Breast epithelium (tissue), 3 donors: ENCODE results near the gene PIM2.

Source experiments
- POLR2A ChIP-seq: fragments of 450-650 bp; IDR thresholded peaks from one replicate; pipeline ENCODE4 v1.6.1; 2016; ENCODE audit warnings: antibody characterized with exemption, mild to moderate bottlenecking, moderate library complexity
- POLR2AphosphoS5 ChIP-seq, 3 donors: sonication (generic); formaldehyde crosslinking; IDR thresholded peaks; one replicate each; pipeline ENCODE4 v1.6.1; 2017; ENCODE audit warnings: antibody characterized with exemption in 3 of 3
- TF ChIP-seq, protein P1 (sequence below), 3 donors: fragments of 450-650 bp; IDR thresholded peaks; one replicate each; pipeline ENCODE4 v1.5.1; 2016 to 2017; ENCODE audit warnings: antibody characterized with exemption in 3 of 3, mild to moderate bottlenecking in 3 of 3, moderate library complexity in 3 of 3

DNA sequence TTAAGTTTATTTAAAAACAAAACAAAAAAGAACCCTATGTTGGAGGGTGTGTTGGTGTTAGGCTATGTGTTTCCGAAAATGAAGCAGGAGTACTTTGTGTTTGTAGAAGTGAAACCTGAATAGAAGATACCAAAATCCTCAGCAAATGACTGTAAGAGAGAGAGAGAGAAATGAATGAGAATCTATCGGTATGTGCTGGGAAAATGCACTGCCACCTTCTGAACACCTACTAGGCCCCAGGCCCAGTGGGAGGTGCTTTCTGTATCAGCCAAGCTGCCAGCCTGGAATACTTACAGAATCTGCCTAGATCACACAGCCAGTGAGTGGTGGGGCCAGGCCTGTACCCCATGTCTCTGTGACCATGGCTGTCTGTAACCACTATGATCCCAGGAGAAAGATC, 14.9 kb upstream of the PIM2 start:
- TF ChIP-seq POLR2AphosphoS5 (IDR thresholded peaks at IDR 0.05) (no peak), POLR2A (no peak)
- TF ChIP-seq, protein P1, sequence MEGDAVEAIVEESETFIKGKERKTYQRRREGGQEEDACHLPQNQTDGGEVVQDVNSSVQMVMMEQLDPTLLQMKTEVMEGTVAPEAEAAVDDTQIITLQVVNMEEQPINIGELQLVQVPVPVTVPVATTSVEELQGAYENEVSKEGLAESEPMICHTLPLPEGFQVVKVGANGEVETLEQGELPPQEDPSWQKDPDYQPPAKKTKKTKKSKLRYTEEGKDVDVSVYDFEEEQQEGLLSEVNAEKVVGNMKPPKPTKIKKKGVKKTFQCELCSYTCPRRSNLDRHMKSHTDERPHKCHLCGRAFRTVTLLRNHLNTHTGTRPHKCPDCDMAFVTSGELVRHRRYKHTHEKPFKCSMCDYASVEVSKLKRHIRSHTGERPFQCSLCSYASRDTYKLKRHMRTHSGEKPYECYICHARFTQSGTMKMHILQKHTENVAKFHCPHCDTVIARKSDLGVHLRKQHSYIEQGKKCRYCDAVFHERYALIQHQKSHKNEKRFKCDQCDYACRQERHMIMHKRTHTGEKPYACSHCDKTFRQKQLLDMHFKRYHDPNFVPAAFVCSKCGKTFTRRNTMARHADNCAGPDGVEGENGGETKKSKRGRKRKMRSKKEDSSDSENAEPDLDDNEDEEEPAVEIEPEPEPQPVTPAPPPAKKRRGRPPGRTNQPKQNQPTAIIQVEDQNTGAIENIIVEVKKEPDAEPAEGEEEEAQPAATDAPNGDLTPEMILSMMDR (IDR thresholded peaks at IDR 0.05) = no peak
